ENCODE results near the gene ELOF1. TPM values are rescaled to one million over a fixed set of nuclear protein-coding genes. Genes with fewer than 3 reads are reported as not detected.
A peak's percentile ranks its signal among the peaks of the same experiment; 100 is the strongest.

ELOF1 gene
- polyA plus RNA-seq, 2 of the 4 experiments (the other 2 are of a cell fraction): 47.9 to 97.3 TPM

DNA sequence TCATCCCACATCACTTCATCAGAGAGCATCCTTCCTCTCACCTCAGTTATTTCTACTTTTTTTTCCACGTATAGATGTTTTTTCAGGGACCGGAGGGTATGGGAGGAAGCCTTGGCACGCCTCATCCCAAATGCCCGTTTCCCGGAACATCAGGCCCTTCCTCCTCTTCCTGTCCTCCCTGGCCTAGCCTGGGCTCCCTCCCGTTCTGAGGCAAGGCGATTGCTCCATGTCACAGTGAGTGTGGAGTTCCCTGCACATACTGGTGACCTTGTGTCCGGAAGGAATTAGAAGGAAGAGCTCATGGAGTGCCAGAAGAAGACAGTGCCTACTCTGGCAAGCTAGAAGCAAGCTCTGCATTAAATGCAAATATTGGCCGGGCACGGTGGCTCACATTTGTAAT is 37.1 kb upstream of the ELOF1 start:
- FAIRE-seq: no peak
- no peak overlapping the region for H3K4me3 ChIP-seq
- WGBS (ENCODE audit: missing lambda C conversion rate): 97% methylated on average over 10 of the region's 10 CpGs

DNA sequence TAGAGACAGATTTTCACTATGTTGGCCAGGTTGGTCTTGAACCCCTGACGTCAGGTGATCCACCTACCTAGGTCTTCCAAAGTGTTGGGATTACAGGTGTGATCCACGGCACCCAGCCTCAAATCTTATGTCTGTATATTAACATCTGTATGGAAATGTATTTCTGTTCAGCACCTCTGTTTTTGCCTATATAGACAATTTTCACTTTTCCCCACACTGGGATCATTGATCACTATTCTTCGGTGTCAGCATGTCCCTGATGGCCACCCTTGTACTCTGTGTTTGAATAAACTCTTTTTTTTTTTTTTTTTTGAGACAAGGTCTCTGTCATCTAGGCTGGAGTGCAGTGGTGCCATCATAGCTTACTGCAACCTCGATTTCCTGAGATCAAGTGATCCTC is 35.1 kb upstream of the ELOF1 start:
- Histone ChIP-seq H3K9me3 (0 out of 3 replicates have a peak, but pooled peaks cover 1% of the 10 kb centered on the region), H3K4me3 (no peak overlapping the region), H3K4me1 (no peaks in the 10 kb centered on the region), H3K27ac (no peak overlapping the region), H3K4me2 (no peak overlapping the region)
- DNase-seq (ENCODE audit: low read depth in 1 of 2, low spot score in 1 of 2) (no peak), ATAC-seq (no peak), FAIRE-seq (no peak)
- WGBS (ENCODE audit: missing lambda C conversion rate): 73% methylated on average over 4 of the region's 4 CpGs
- ChIA-PET POLR2A (no interaction called here), CTCF (interaction anchor here (1.3 kb wide), 1 partner anchor 58 kb away, joined by 3 read pairs; no protein-coding TSS in a partner anchor)
- peak; percentile 22 for TF ChIP-seq MAFK (IDR thresholded peaks at IDR 0.05; ENCODE audit: partially characterized antibody)
- no peak for TF ChIP-seq FOSB (CRISPR knock-in tag; IDR thresholded peaks at IDR 0.05)
- no peak for TF ChIP-seq CHD2 (IDR thresholded peaks at IDR 0.05; ENCODE audit: low read length, partially characterized antibody)

More for the DNA sequence above, 37.1 kb upstream of the ELOF1 start:
- ChIA-PET CTCF (interaction anchor here (1.0 kb wide), 1 partner anchor 8 kb away, joined by 4 read pairs; no protein-coding TSS in a partner anchor), POLR2A (no interaction called here)
- no peak for ATAC-seq
- DNase-seq (ENCODE audit: low read depth in 1 of 2, low spot score in 1 of 2): no peak
- Histone ChIP-seq H3K4me1 (no peaks in the 10 kb centered on the region), H3K4me2 (no peak overlapping the region), H3K9me3 (peaks cover 11% of the 10 kb centered on the region; the same call in 1 of the 3 replicates), H3K27ac (no peak overlapping the region)
- TF ChIP-seq HEYL (CRISPR knock-in tag; IDR thresholded peaks at IDR 0.05): no peak
- TF ChIP-seq EHMT2 (IDR thresholded peaks at IDR 0.05; ENCODE audit: low read depth): no peak

DNA sequence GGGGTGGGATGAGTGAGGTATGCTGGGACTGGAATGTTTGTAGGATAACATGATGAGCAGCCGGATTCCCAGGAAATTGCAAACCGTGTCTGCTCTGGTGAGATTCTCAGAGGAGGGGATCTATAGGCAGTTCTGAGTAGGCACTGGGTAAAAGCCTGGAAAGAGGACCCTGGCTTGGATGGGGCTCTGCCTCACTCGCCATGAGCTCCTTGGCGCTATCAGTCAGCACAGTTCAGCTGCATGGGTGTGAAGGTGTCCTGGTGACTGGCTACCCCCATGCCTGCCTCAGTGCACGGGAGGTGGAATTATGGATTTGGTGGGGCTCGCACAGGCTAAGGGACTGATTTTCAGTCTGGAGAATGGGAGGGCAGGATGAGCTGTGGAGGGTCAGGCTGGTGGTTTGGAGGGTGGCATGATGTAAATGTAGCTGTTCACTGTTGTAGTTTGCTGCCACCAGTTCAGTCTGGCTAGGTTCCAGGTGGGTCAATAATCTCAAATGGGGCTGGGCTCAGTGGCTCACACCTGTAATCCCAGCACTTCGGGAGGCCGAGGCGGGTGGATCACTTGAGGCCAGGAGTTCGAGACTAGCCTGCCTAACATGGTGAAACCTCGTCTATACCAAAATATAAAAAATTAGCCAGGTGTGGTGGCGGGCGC is 29.1 kb upstream of the ELOF1 start:
- POLR2A ChIA-PET: no interaction called here
- CTCF ChIA-PET: interaction anchor here (0.6 to 1.9 kb wide), 11 partner anchors 8 to 207 kb away, joined by 3 to 13 read pairs (median 4); partner anchors contain the start of gene ELOF1
- WGBS (ENCODE audit: missing lambda C conversion rate): 34% methylated on average over 12 of the region's 13 CpGs
- Histone ChIP-seq H3K4me2 (peak overlapping the region; percentile 69), H3K27ac (0 out of 6 replicates have a peak overlapping the region, but pooled peaks of 1 of the 2 experiments have one; percentile 35), H3K9me3 (no peaks in the 10 kb centered on the region), H3K4me1 (0 out of 3 replicates have a peak, but pooled peaks cover 4% of the 10 kb centered on the region), H3K4me3 (no peak overlapping the region)
- DNase-seq (ENCODE audit: low read depth in 1 of 2, low spot score in 1 of 2) (no peak), ATAC-seq (peak; percentile 71 to 73; a peak in 5 of 6 replicates), FAIRE-seq (no peak)
- TF ChIP-seq NFE2L2 (conservative IDR thresholded peaks at IDR 0.05; ENCODE audit: low read length) (no peak), CBX8 (IDR thresholded peaks at IDR 0.05) (no peak), EHMT2 (IDR thresholded peaks at IDR 0.05; ENCODE audit: low read depth) (no peak), ZNF302 (CRISPR knock-in tag; IDR thresholded peaks at IDR 0.05) (no peak), FOXS1 (CRISPR knock-in tag; IDR thresholded peaks at IDR 0.05) (no peak), POLR2A (IDR thresholded peaks at IDR 0.05; ENCODE audit: low read length) (no peak), GATA3 (IDR thresholded peaks at IDR 0.05; ENCODE audit: borderline replicate concordance) (no peak), ESRRA (IDR thresholded peaks at IDR 0.05; ENCODE audit: borderline replicate concordance, low read length) (no peak)
- TF ChIP-seq, protein P1, sequence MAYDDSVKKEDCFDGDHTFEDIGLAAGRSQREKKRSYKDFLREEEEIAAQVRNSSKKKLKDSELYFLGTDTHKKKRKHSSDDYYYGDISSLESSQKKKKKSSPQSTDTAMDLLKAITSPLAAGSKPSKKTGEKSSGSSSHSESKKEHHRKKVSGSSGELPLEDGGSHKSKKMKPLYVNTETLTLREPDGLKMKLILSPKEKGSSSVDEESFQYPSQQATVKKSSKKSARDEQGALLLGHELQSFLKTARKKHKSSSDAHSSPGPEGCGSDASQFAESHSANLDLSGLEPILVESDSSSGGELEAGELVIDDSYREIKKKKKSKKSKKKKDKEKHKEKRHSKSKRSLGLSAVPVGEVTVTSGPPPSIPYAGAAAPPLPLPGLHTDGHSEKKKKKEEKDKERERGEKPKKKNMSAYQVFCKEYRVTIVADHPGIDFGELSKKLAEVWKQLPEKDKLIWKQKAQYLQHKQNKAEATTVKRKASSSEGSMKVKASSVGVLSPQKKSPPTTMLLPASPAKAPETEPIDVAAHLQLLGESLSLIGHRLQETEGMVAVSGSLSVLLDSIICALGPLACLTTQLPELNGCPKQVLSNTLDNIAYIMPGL (CRISPR knock-in tag; IDR thresholded peaks at IDR 0.05; ENCODE audit: borderline replicate concordance): no peak

DNA sequence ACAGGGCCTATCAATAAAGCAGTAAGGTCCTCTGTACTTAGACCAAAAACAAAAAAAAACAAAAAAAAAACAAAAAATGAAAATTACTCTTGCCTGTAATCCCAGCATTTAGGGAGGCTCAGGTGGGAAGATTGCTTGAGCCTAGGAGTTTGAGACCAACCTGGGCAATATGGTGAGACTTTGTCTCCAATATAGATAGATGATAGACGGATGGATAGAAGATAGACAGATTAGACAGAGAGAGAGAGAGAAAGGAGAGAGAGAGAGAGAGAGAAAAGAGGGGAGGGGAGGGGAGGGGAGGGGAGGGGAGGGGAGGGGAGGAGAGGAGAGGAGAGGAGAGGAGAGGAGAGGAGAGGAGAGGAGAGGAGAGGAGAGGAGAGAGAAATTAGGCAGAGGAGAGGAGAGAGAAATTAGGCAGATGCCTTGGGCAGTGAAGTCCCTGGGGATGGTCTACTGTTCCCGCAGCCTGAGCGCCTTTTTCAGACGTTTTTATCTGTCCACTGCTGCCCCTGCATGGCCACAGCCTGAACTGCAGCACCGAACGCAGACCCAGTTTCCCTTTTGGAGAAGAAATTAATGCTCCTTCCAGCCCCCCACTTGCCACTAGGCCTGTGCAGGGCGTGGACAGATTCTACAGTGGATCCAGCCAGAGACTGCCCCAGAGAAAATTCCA is 28.4 kb upstream of the ELOF1 start:
- CTCF ChIA-PET: interaction anchor here (0.7 to 1.9 kb wide), 8 partner anchors 9 to 105 kb away, joined by 3 to 13 read pairs (median 5); partner anchors contain the start of gene ELOF1
- ATAC-seq: peak; percentile 92 to 94
- FAIRE-seq: no peak
- Histone ChIP-seq H3K4me1 (0 out of 3 replicates have a peak, but pooled peaks cover 4% of the 10 kb centered on the region), H3K4me3 (no peak overlapping the region), H3K9me3 (no peaks in the 10 kb centered on the region), H3K27ac (no peak overlapping the region), H3K4me2 (peak overlapping the region; percentile 69)
- TF ChIP-seq GATA3 (IDR thresholded peaks at IDR 0.05; ENCODE audit: borderline replicate concordance) (no peak), RAD21 (conservative IDR thresholded peaks at IDR 0.05 in 1 of 2, IDR thresholded peaks at IDR 0.05 in 1 of 2) (peak; percentile 72 to 79), SMC3 (IDR thresholded peaks at IDR 0.05) (peak; percentile 54)
- TF ChIP-seq, protein P2, sequence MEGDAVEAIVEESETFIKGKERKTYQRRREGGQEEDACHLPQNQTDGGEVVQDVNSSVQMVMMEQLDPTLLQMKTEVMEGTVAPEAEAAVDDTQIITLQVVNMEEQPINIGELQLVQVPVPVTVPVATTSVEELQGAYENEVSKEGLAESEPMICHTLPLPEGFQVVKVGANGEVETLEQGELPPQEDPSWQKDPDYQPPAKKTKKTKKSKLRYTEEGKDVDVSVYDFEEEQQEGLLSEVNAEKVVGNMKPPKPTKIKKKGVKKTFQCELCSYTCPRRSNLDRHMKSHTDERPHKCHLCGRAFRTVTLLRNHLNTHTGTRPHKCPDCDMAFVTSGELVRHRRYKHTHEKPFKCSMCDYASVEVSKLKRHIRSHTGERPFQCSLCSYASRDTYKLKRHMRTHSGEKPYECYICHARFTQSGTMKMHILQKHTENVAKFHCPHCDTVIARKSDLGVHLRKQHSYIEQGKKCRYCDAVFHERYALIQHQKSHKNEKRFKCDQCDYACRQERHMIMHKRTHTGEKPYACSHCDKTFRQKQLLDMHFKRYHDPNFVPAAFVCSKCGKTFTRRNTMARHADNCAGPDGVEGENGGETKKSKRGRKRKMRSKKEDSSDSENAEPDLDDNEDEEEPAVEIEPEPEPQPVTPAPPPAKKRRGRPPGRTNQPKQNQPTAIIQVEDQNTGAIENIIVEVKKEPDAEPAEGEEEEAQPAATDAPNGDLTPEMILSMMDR (IDR thresholded peaks at IDR 0.05): peak; percentile 59
- DNase-seq (ENCODE audit: low read depth in 1 of 2, low spot score in 1 of 2): peak; percentile 48 to 58
- POLR2A ChIA-PET: no interaction called here
- WGBS (ENCODE audit: missing lambda C conversion rate): 10% methylated on average over 5 of the region's 7 CpGs
